SKM-1 (cell line): Measurements from ENCODE around the gene CTNNA2.

ENCODE experiments used
- DNase-seq: peaks from one replicate; lab custom pipeline; 2025; ENCODE audit not compliant: unreplicated experiment; lab: John Stamatoyannopoulos, UW

The CTNNA2 gene

GRCh38 chr2:79975791-79976565 is 463.1 kb downstream of the CTNNA2 start:
- no peak for DNase-seq

DNA sequence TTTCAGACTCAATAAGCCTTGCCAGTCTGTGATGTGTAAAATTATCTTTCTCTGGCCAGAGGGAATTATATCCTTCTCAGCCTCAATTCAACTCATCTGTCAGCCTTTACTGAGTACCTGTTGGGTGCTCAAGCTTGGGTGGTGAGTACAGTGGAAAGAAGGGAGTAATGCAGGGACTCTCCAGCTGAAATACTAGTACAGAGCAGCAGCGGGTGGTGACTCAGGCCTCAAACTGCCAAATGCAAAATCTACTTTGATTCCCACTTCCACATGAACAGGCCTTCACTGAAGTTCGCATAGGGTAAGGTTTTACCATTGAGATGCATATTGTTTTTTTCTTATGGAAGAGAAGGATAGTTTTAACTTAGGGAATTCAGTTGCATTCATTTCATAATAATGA is 464.9 kb downstream of the CTNNA2 start:
- DNase-seq: no peak

GRCh38 chr2:79980116-79980515 is 467.3 kb downstream of the CTNNA2 start:
- DNase-seq: no peak

DNA sequence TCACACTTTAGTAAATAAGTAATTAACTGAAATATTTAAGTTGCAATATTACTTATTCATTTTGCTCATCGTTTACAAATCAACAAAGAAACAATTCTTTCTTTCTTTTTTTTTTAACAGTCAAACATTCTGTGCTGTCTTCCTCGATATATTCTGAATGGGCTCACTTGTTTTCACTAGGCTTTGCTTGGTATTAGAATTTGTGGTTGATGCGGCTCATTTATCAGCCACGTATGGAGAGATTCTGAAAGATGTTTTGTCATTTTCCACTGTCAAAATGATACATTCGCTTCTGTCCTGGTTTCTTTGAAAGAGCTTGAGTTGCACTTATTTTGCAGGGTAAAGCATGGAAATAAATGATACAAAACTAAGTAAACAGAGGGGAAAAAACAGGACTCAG is 468.0 kb downstream of the CTNNA2 start:
- DNase-seq: no peak

DNA sequence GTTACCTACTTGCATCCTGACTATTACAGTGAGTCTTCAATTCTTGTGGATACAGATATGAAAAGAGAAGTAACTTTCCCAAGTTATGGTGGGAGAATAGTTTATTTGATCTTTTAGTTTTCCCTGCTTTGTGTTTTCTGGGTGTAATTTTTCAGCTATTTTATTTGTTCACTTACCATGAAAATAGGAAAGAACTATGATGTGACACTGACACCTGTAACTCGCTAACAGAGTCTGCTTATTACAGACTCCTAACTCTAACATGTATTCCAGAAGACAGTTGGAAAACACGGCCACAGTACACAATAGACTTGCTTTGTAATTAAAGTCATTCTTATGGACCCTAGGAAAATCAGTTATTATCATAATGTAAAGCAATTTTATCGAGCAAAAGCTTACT is 468.5 kb downstream of the CTNNA2 start:
- no peak for DNase-seq

DNA sequence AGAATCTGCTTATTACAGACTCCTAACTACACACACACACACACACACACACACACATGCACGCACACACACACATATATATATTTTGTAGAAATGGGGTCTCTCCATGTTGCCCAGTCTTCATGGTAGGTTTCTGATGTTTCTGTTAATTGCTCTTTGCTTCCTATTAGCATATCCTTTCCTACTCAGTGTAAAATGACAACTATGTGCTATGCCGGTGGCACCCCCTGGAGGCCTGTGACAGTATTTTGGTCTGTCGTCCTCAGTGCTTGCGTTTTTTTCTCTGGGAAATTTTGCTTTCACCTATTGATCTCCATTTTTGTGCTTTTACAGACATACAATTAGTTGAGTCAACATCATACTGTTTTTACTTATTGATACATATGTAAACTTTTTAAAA is 469.6 kb downstream of the CTNNA2 start:
- DNase-seq: no peak

GRCh38 chr2:79984476-79984875 is 471.6 kb downstream of the CTNNA2 start:
- DNase-seq: no peak

DNA sequence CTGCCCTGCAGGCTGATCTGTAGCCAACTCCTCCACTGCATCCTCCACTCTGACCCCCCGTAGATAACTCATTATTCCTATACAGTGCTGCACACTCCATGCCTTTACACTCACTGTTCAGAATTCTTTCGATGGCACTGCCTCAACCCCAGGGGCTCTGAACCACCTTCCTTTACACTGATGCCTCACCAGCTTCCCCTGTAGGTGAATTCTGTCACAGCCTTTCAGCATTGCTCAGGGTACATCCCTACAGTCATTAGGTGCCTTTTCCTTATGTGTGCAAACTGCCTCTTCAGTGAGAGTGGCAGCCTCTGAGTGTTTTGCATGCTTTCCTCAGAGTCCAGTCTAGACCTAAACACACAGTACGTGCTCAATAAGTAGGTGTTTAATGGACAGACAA is 472.3 kb downstream of the CTNNA2 start:
- no peak for DNase-seq

GRCh38 chr2:79985571-79985970 is 472.7 kb downstream of the CTNNA2 start:
- no peak for DNase-seq

DNA sequence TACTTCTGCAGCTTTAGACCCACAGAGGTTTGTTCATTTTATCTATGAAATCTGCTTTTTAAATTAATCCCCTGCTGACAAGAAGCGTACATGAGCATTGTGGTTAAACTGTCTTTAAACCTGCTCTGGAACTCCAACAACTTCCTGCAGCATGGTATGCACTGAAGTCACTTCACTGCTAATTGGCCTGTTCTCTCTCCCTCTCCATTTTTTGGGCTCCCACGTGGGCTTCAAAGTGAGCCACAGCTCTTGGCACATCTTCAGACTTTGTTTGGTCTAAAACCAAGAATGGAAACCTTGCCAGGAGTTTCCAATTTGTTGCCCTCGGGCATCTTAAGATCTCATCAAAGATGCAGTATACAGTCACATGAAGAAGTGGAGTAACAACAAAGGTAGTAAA is 480.3 kb downstream of the CTNNA2 start:
- no peak for DNase-seq

DNA sequence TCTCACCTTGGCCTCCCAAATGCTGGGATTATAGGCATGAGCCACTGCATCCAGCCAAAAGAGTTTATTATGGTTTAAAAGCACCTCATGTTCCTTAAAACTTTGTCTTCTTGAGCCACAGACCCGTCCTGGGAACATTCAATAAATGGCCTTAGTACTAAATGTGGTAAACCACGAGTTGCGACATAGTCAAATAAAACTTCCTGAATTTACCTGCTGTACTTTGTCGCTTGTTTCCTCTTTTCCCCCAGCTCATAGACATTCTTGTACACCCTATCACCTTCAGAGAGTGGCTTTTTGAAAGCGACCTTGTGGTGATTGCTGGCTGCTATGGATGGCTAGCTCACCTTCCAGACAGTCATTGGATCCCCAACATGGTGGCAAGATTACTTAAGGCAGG is 481.3 kb downstream of the CTNNA2 start:
- peak; percentile 28 for DNase-seq

DNA sequence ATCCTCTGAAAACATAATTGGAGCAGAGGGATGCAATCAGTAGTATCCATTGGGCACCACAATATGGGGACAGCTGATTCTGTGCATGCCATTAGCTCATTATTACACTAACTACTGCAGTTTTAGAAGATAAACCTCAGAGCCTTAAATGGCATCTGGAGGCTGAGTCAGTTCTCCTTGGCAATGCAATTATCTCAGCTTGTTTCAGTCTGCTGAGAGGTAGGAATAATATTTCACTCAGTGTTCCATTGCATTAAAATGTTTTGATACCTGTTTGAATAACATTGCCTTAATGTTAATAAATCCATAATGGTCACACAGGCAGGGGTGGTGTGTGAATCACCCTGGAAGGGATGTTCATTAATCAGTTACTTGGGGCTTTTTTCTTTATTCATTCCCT is 482.1 kb downstream of the CTNNA2 start:
- DNase-seq: no peak

- DNase-seq: no peak
Observed at GRCh38 chr2:79996709-79997108, 483.9 kb downstream of the CTNNA2 start.

DNA sequence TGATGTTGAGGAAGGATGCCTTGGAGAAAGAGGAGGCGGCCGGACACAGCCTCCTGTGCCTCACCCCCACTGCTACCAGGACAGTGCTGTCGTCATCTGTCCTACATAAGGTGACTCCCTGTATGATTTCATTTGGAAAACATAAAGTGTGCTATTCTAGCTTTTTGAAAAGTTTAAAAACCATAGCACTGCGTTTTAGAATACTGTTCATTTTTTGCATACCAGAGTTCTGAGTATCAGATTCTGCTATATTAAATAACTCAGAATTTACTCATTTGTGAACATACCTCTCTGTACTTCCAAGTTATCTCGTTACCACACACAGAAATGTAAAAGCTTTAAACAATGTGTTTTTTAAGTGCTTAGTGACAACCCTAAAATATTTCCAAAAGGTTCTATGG is 488.9 kb downstream of the CTNNA2 start:
- DNase-seq: no peak

- DNase-seq: no peak
Observed at GRCh38 chr2:80002112-80002511, 489.3 kb downstream of the CTNNA2 start.

DNA sequence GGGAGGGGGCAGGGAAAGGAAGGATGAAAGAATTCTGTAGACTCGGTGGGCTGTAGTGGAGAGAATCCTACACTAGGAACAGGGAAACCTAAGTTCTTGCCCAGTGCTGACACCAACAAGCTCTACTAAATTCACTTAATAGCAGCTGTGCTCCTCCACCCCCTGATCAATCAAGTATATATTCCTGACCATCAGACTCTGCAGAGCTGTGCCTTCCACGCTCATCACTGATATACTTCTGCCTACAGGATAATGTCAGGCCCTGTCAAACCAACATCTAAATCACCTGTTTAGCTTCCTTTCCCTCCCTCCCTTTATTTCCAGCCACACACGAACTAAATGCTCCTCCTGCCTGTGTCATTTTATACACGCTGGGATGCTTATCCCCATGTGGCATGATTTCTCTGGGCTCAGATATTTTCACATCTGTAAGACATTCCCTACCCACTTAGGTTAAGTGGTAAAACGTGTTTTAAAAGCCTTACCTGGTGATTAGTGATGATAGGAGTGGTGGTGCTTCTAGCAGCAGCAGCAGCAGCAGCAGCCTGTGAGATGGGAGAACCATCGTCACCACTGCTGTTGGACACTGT is 489.8 kb downstream of the CTNNA2 start:
- DNase-seq: no peak

DNA sequence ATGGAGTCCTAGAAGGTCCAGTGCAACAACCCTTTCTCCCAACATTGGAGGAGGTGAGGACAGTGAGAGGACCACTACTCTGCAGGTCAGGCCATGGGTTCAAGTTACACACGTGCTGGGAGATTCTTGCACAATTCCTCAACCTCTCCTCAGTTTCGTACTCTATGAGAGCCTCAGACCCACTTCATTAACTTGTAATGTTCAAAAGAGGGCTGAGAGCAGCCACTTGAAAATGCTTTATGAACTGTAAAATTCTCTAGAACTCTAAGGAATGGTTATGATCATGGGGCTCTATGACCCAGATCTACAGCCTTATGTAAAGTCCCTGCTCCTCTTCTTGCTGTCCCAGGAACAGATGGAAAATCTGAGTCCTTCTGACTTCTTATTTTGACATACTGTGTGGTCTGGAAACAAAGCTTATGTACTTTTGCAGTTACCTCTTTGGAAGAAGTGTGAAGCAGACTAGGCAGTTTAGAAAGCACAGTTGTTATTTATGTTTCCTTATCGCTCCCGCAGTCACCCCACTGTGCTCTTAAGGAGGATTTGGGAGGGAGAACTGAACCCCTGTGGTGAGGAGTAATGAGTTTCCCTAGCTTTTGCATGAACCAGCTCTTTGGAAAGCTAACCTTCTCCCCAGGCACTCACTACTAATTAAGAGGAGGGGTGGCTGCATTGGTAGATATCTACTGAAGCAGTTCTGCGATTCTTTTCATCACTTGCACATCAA is 495.1 kb downstream of the CTNNA2 start:
- DNase-seq: no peak

- no peak for DNase-seq
Observed at GRCh38 chr2:80008596-80008995, 495.7 kb downstream of the CTNNA2 start.

DNA sequence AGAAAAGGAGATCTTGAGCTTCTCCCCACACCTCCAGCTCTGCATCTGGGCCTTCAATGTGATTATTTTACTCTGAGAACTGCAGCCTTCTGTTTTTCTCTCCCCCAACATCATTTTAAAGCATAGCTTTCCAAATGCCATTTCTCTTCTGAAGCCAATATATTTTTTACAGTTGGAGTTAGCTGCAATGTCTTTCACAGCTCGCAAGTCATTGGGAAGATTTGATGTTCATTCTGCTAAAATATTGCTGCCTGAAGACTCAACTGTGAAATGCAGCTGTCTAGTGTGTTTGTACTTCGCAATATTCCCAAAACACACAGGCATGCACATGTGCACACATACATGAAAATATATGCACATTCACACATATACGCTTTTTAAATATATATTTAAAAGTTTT is 496.4 kb downstream of the CTNNA2 start:
- DNase-seq: no peak

DNA sequence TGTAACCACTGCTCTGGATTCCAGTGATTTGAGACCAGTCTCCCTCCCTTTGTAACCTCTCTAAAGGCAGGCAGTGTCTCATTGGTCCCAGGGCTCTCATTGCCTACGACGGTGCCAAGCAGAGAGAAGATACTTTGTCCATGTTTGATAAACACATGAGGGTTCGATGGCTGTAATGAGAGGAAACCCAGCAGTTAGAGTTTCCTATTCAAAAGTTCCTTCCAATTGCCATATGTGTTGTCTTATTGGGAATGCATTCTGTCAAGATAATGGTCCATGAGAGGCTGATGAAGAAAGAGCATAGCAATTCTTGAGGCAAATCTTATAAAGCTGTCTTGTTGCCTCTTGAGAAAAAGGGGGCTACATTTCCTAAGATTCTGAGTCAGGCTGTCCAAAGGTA is 499.2 kb downstream of the CTNNA2 start:
- no peak for DNase-seq

DNA sequence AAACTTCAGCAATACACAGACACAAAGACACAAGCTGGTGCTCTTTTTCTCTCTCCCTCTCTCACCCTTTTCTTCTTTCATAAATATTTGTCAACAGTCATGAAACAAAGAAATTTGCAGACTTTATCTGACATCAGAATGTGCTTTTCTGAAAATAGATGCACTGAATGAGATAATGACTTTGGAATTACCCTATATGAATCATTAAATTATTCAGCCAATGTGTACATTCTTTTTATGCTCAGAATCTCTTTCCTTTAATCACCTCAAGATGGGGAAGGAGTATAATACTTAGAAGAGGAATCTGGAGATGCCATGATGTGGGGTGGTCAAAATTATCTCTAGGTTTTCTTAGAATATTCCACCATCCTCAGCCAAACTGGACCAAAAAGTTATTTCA is 501.8 kb downstream of the CTNNA2 start:
- no peak for DNase-seq

DNA sequence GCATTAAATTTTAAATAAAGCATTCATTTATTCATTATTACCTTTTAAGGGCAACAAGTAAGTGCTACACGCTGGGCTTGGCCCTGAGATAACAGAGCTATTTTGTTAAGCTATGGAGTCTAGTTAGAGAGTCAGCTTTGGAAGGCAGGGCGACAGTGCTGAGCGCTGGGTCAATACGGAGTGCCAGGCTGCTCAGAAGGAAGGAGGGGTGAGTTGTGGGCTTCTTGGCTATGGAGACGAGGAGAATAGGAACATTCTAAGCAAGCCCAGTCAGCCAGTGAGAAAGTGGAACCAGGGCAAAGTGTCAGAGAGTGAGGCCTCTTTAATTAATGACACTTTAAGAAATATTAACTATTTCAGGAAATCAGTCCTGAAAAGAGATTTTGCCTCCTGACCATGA is 503.3 kb downstream of the CTNNA2 start:
- no peak for DNase-seq
